HepG2 (cell line): ENCODE results near the gene MRPL43. TPM values are rescaled to one million over a fixed set of nuclear protein-coding genes. Genes with fewer than 3 reads are reported as not detected.

ENCODE experiments used
- CC2D1A ChIP-seq: sonication (generic); formaldehyde crosslinking; IDR thresholded peaks from 2 replicates; pipeline ENCODE4 v1.8.1; 2023; ENCODE audit warnings: mild to moderate bottlenecking, missing genetic modification reagents
- HMGXB3 ChIP-seq: sonication (generic); formaldehyde crosslinking; IDR thresholded peaks from 2 replicates; pipeline ENCODE4 v1.4.0; 2020; ENCODE audit warnings: missing genetic modification reagents, borderline replicate concordance
- KAT8 ChIP-seq: IDR thresholded peaks from 2 replicates; pipeline ENCODE4 v1.6.1; 2016; ENCODE audit warnings: missing genetic modification reagents, missing compliant biosample characterization
- MED1 ChIP-seq: sonication (generic); formaldehyde crosslinking; IDR thresholded peaks from 2 replicates; pipeline ENCODE4 v1.4.0; 2020; ENCODE audit warnings: missing genetic modification reagents
- MIER2 ChIP-seq: IDR thresholded peaks from 2 replicates; pipeline ENCODE4 v1.6.1; 2016; ENCODE audit warnings: missing biosample characterization, missing genetic modification reagents
- MTA1 ChIP-seq: sonication (generic); formaldehyde crosslinking; IDR thresholded peaks from 2 replicates; pipeline ENCODE4 v1.4.0; 2020; ENCODE audit warnings: missing genetic modification reagents, mild to moderate bottlenecking, borderline replicate concordance
- RNF2 ChIP-seq: fragments of 450-650 bp; conservative IDR thresholded peaks from 2 replicates; pipeline ENCODE4 v1.6.1; 2016; ENCODE audit warnings: low read depth
- SCMH1 ChIP-seq: sonication (generic); formaldehyde crosslinking; IDR thresholded peaks from 2 replicates; pipeline ENCODE4 v1.9.0; 2021; ENCODE audit warnings: missing genetic modification reagents, mild to moderate bottlenecking, borderline replicate concordance
- SMC3 ChIP-seq: IDR thresholded peaks from 2 replicates; pipeline ENCODE4 v1.6.1; 2011; ENCODE audit warnings: low read length, improper control_type of control experiment
- ZFP36L1 ChIP-seq: sonication (generic); formaldehyde crosslinking; IDR thresholded peaks from 2 replicates; pipeline ENCODE4 v1.8.0; 2022; ENCODE audit warnings: mild to moderate bottlenecking, missing genetic modification reagents, moderate library complexity
- ZNF549 ChIP-seq: sonication (generic); formaldehyde crosslinking; IDR thresholded peaks from 2 replicates; pipeline ENCODE4 v1.5.0; 2020; ENCODE audit warnings: missing genetic modification reagents
- ZNF652 ChIP-seq: IDR thresholded peaks from 2 replicates; pipeline ENCODE4 v1.6.1; 2016; ENCODE audit warnings: low read depth, borderline replicate concordance
- ZNF691 ChIP-seq: sonication (generic); formaldehyde crosslinking; IDR thresholded peaks from 2 replicates; pipeline ENCODE4 v1.4.0; 2020; ENCODE audit warnings: missing genetic modification reagents, low read depth, mild to moderate bottlenecking, borderline replicate concordance
- polyA plus RNA-seq, 8 experiments: library from polyadenylated mRNA; depleted of rRNA in 3 of 8; stranded (reverse) in 7 of 8; unstranded in 1 of 8; fragments of >200 nt; fragmentation: Illumina TruSeq in 4 of 8; extraction: Trizol in 4 of 8; gene quantifications; 2 replicates each; pipeline versions ENCODE4 v1.2.1 to v1.2.3, GENCODE V29; 2011 to 2016; ENCODE audit warnings: low read depth in 4 of 8, missing spikeins in 1 of 8, mixed read lengths in 1 of 8; ENCODE audit not compliant: insufficient read depth in 1 of 8
- total RNA-seq, 5 experiments: library from RNA; depleted of rRNA; stranded (reverse); fragments of >200 nt; fragmentation: Illumina TruSeq; extraction: Trizol; gene quantifications; 2 replicates each; pipeline ENCODE4 v1.2.3, GENCODE V29; 2016; ENCODE audit warnings: low read depth in 1 of 5
- TF ChIP-seq, protein P1 (sequence below): IDR thresholded peaks from 2 replicates; pipeline ENCODE4 v1.6.1; 2016; ENCODE audit warnings: mild to moderate bottlenecking, missing biosample characterization, missing genetic modification reagents
- TF ChIP-seq, protein P2 (sequence below): sonication (generic); formaldehyde crosslinking; IDR thresholded peaks from 2 replicates; pipeline ENCODE4 v1.5.1; 2020; ENCODE audit warnings: mild to moderate bottlenecking, missing genetic modification reagents, moderate library complexity
- TF ChIP-seq, protein P3 (sequence below): IDR thresholded peaks from 2 replicates; pipeline ENCODE4 v1.4.0; 2020; ENCODE audit warnings: mild to moderate bottlenecking, missing genetic modification reagents
- TF ChIP-seq, protein P4 (sequence below): sonication (generic); formaldehyde crosslinking; IDR thresholded peaks from 2 replicates; pipeline ENCODE4 v1.5.0; 2020; ENCODE audit warnings: missing genetic modification reagents

Gene MRPL43
- total and polyA plus RNA-seq, 2 of the 13 experiments (the other 11 are each of a cell fraction or from before 2014, with no cell fraction given), result 71.0 to 73.7 TPM

DNA sequence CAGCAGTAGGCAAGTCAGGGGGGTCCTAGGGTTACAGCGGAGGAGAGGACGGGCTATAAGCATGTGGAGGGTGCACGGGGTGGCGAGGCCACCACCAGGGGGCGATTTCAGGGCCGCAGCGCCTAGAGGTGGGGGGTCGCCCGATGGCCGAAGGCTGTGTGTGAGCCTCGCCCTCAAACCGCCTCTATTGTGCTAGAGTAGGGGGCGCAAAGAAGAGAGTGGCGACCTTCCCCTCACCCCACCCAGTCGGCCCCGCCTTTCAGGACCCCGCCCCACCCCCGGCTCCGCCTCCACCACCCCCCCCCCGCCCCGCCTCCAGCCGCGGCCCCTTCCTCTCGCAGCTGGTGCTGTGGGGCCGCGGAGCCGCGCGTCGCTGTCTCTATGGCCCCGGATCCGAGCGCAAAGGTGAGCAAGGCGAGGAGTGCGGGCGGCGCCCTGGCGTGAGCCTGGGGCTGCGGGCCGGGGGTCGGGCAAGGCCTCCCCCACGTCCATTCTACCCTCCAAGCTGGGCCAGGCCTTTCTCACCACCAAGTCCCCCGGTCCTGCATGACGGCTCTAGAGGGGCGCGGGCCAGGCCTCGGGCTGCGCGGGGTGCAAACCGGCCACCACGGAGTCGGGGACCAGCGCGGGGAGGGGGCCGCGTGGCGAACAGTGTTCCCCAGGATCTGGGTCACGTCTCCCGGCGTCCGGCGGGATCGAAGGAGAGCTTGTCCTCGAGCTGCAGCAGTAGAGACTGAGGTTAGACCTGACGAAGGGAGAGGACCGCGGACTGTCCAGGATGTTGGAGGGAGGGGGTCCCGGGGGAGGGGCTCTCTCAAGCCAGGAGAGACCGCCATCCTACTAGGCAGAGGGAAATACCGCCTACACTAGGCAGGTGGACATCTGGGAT is 17.9 kb downstream of the MRPL43 start, which contains the start of gene SEMA4G (continued):
- TF ChIP-seq, protein P1, sequence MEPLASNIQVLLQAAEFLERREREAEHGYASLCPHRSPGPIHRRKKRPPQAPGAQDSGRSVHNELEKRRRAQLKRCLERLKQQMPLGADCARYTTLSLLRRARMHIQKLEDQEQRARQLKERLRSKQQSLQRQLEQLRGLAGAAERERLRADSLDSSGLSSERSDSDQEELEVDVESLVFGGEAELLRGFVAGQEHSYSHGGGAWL (CRISPR knock-in tag), result peak; percentile 28; the same call in 1 of the 2 replicates
- peak; percentile 57 for TF ChIP-seq MED1
- TF ChIP-seq KAT8 (CRISPR knock-in tag), result no peak
- TF ChIP-seq ZNF652 (CRISPR knock-in tag), result no peak
- TF ChIP-seq, protein P2, sequence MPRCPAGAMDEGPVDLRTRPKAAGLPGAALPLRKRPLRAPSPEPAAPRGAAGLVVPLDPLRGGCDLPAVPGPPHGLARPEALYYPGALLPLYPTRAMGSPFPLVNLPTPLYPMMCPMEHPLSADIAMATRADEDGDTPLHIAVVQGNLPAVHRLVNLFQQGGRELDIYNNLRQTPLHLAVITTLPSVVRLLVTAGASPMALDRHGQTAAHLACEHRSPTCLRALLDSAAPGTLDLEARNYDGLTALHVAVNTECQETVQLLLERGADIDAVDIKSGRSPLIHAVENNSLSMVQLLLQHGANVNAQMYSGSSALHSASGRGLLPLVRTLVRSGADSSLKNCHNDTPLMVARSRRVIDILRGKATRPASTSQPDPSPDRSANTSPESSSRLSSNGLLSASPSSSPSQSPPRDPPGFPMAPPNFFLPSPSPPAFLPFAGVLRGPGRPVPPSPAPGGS, result peak; percentile 35; the same call in 1 of the 2 replicates
- peak; percentile 40; the same call in 1 of the 2 replicates for TF ChIP-seq SMC3
- TF ChIP-seq ZNF691 (CRISPR knock-in tag), result 0 out of 2 replicates have a peak, but pooled peaks have one; percentile 70
- TF ChIP-seq MIER2 (CRISPR knock-in tag), result no peak
- TF ChIP-seq ZFP36L1 (CRISPR knock-in tag), result 0 out of 2 replicates have a peak, but pooled peaks have one; percentile 34
- TF ChIP-seq, protein P3, sequence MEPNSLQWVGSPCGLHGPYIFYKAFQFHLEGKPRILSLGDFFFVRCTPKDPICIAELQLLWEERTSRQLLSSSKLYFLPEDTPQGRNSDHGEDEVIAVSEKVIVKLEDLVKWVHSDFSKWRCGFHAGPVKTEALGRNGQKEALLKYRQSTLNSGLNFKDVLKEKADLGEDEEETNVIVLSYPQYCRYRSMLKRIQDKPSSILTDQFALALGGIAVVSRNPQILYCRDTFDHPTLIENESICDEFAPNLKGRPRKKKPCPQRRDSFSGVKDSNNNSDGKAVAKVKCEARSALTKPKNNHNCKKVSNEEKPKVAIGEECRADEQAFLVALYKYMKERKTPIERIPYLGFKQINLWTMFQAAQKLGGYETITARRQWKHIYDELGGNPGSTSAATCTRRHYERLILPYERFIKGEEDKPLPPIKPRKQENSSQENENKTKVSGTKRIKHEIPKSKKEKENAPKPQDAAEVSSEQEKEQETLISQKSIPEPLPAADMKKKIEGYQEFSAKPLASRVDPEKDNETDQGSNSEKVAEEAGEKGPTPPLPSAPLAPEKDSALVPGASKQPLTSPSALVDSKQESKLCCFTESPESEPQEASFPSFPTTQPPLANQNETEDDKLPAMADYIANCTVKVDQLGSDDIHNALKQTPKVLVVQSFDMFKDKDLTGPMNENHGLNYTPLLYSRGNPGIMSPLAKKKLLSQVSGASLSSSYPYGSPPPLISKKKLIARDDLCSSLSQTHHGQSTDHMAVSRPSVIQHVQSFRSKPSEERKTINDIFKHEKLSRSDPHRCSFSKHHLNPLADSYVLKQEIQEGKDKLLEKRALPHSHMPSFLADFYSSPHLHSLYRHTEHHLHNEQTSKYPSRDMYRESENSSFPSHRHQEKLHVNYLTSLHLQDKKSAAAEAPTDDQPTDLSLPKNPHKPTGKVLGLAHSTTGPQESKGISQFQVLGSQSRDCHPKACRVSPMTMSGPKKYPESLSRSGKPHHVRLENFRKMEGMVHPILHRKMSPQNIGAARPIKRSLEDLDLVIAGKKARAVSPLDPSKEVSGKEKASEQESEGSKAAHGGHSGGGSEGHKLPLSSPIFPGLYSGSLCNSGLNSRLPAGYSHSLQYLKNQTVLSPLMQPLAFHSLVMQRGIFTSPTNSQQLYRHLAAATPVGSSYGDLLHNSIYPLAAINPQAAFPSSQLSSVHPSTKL (CRISPR knock-in tag), result no peak
- TF ChIP-seq HMGXB3, result no peak
- TF ChIP-seq MTA1 (CRISPR knock-in tag), result peak; percentile 75
- TF ChIP-seq RNF2, result no peak; the same call in 1 of the 2 replicates
- no peak for TF ChIP-seq SCMH1
- TF ChIP-seq CC2D1A, result 0 out of 2 replicates have a peak, but pooled peaks have one; percentile 33
- TF ChIP-seq, protein P4, sequence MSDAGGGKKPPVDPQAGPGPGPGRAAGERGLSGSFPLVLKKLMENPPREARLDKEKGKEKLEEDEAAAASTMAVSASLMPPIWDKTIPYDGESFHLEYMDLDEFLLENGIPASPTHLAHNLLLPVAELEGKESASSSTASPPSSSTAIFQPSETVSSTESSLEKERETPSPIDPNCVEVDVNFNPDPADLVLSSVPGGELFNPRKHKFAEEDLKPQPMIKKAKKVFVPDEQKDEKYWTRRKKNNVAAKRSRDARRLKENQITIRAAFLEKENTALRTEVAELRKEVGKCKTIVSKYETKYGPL (CRISPR knock-in tag), result no peak
- TF ChIP-seq ZNF549 (CRISPR knock-in tag), result no peak
